Spleen (tissue), 7 donors: ENCODE results near the gene DENND10.

ENCODE experiments used
- POLR2A ChIP-seq, 3 donors: fragments of 450-650 bp; IDR thresholded peaks; one replicate each; pipeline ENCODE4 v1.5.1; 2017; ENCODE audit warnings: antibody characterized with exemption in 3 of 3, mild to moderate bottlenecking in 1 of 3
- POLR2AphosphoS5 ChIP-seq, 3 donors: sonication (generic); formaldehyde crosslinking; IDR thresholded peaks; one replicate each; pipeline ENCODE4 v1.5.1; 2017; ENCODE audit warnings: antibody characterized with exemption in 3 of 3
- TF ChIP-seq, protein P1 (sequence below), 11 experiments: fragments of 200-600 bp in 7 of 11; fragments of 450-650 bp in 4 of 11; sonication (generic) in 4 of 11; IDR thresholded peaks in 8 of 11; conservative IDR thresholded peaks in 3 of 11; 1 replicate in 7 of 11; 2 replicates in 4 of 11; pipeline versions ENCODE4 v1.4.0 to v1.8.0; 2016 to 2021; ENCODE audit warnings: antibody characterized with exemption in 11 of 11, inconsistent platforms in 4 of 11, mild to moderate bottlenecking in 1 of 11
- donor health status: DM: no; HTN: no; CAD: no; lungs with moderate emphysema.
- donor health status: DM: no; HTN: no; CAD: no.
- donor health status: DM: no; HTN: no; CAD: no.

DNA sequence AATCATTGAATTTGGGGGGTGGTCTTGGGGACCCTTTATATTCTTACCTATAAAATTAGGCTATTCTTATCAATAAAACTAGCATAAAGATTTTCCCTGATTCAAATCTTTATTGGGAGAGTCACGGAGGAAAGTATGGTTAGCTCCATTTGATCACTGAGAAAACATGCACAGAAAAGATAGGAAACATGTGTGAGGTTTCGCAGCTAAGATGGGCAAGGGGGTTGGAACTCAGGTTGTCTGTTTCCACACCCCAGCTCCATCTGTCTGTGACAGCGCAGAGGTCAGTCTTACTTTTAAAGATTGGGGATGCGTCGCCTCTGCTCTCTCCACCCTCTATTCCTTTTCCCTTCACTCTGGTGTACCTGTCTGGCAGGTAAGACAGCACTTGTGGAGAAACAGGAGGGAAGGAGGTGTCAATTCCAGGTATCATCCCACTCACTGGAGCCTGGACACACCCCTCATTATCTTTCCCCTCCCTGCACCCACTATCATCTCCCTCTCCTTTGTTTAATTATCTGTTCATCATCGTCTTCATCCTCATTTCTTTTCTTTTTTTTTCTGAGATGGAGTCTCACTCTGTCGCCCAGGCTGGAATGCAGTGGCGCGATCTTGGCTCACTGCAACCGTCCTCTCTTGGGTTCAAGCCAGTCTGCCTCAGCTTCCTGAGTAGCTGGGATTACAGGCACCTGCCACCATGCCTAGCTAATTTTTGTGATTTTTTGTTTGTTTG is 2.4 kb upstream of the DENND10 start:
- TF ChIP-seq, protein P1, sequence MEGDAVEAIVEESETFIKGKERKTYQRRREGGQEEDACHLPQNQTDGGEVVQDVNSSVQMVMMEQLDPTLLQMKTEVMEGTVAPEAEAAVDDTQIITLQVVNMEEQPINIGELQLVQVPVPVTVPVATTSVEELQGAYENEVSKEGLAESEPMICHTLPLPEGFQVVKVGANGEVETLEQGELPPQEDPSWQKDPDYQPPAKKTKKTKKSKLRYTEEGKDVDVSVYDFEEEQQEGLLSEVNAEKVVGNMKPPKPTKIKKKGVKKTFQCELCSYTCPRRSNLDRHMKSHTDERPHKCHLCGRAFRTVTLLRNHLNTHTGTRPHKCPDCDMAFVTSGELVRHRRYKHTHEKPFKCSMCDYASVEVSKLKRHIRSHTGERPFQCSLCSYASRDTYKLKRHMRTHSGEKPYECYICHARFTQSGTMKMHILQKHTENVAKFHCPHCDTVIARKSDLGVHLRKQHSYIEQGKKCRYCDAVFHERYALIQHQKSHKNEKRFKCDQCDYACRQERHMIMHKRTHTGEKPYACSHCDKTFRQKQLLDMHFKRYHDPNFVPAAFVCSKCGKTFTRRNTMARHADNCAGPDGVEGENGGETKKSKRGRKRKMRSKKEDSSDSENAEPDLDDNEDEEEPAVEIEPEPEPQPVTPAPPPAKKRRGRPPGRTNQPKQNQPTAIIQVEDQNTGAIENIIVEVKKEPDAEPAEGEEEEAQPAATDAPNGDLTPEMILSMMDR (IDR thresholded peaks at IDR 0.05 in 8 of 11, conservative IDR thresholded peaks at IDR 0.05 in 3 of 11): no peak
- TF ChIP-seq POLR2AphosphoS5 (IDR thresholded peaks at IDR 0.05) (no peak), POLR2A (IDR thresholded peaks at IDR 0.05) (no peak)
